ENCODE results near the gene SMKR1.

Gene SMKR1

DNA sequence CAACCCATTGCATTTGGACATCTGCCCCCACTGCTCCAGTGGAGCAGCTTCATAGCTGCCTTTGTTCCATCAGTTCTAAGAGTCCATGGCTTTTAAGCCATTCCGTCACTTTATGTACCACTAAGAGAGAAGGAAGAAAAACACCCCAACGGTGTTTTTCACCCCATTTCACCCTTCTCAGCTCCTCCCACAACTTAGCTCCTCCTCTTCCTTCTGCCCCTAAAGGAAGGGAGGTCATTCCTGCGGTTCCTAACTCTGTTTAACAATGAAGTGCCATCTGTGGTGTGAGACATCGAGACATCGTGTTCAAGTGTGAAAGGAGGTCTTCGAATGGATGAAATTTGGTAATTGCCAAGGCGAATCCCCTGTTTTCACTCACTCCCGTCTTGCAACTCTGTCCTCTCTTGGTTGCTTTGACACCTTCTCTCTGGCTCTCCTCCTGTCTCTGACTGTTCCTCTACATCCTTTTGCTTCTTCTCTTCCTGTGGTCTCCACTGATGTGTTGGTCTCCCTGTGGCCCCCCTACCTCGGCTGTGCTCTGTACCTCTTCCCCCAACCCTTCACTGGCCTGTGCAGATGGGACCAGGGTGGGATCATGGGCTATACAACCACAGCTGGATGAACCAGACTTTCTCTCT, 23.0 kb downstream of the SMKR1 start:
- H3K27ac ChIP-seq (ENCODE audit: low read length, poor library complexity, severe bottlenecking): no peak overlapping the region
- H2AK5ac ChIP-seq (ENCODE audit: low read length, severe bottlenecking): no peak overlapping the region
- peaks cover 15 to 21% of the 10 kb centered on the region in 2 experiments for H3K27me3 ChIP-seq (ENCODE audit: control insufficient read depth in 1 of 2, insufficient read depth in 1 of 2, low read length in 2 of 2)
- H3K9me3 ChIP-seq (ENCODE audit: control insufficient read depth, low read length): no peaks in the 10 kb centered on the region
- H3K4ac ChIP-seq (ENCODE audit: low read depth in 1 of 2, low read length in 2 of 2): no peak overlapping the region
- no peak overlapping the region for H2BK12ac ChIP-seq (ENCODE audit: low read length in 2 of 2)
- H3K14ac ChIP-seq (ENCODE audit: low read length in 2 of 2): no peak overlapping the region
- H2BK120ac ChIP-seq (ENCODE audit: low read depth, low read length): no peak overlapping the region
- H2BK15ac ChIP-seq (ENCODE audit: low read depth, poor library complexity, severe bottlenecking): peak overlapping the region; percentile 23
- no peak overlapping the region for H4K8ac ChIP-seq (ENCODE audit: low read length)
- no peak overlapping the region for H3K4me2 ChIP-seq (ENCODE audit: low read length, poor library complexity, severe bottlenecking)
- H3K9ac ChIP-seq (ENCODE audit: low read length): no peak overlapping the region
- no peaks in the 10 kb centered on the region for H3K79me1 ChIP-seq (replicated peaks; ENCODE audit: low read length, poor library complexity, severe bottlenecking)
- WGBS: 81% methylated on average over 8 of the region's 9 CpGs
- no peak for DNase-seq
- no peaks in the 10 kb centered on the region for H3K4me1 ChIP-seq (ENCODE audit: control insufficient read depth, insufficient read depth, low read depth, low read length)
- no peak overlapping the region for H3K4me3 ChIP-seq (ENCODE audit: insufficient read depth in 1 of 2, low read depth in 1 of 2, low read length in 2 of 2)
- no peak overlapping the region for H2BK5ac ChIP-seq (ENCODE audit: low read depth, low read length, poor library complexity, severe bottlenecking)
- no peak overlapping the region for H2AFZ ChIP-seq (ENCODE audit: low read depth, low read length)
- no peak overlapping the region for H3K18ac ChIP-seq (ENCODE audit: low read depth in 1 of 2, low read length in 2 of 2)
- H4K91ac ChIP-seq (ENCODE audit: low read length): no peak overlapping the region
- no peak overlapping the region for H3K23ac ChIP-seq (ENCODE audit: low read length in 2 of 2)
- no peaks in the 10 kb centered on the region for H3K36me3 ChIP-seq (ENCODE audit: control insufficient read depth in 1 of 2, insufficient read depth in 2 of 2, low read depth in 1 of 2, low read length in 2 of 2)

DNA sequence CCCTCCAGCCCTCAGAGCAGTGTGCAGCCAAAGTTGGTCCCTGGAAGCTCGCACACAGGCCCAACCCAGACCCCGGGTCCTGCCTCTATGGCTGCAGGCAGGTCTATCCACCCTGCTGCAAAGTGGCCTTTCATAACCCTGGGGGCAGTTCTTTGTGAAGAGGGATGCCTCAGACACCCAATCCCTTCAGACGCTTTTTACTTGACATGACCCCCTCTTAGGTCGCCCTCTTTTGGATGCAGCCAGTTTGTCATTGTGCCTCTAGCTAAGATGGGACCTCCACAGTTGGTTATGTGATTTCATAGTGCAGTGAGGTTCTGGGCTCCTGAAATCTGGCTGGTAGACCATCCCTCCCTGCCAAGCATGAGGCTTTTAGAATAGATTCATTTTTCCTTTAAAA, 27.3 kb downstream of the SMKR1 start:
- no peak overlapping the region for H2BK120ac ChIP-seq (ENCODE audit: low read depth, low read length)
- H3K18ac ChIP-seq (ENCODE audit: low read depth in 1 of 2, low read length in 2 of 2): no peak overlapping the region
- H3K27ac ChIP-seq (ENCODE audit: low read length, poor library complexity, severe bottlenecking): no peak overlapping the region
- H3K4ac ChIP-seq (ENCODE audit: low read depth in 1 of 2, low read length in 2 of 2): no peak overlapping the region
- no peaks in the 10 kb centered on the region for H3K79me1 ChIP-seq (replicated peaks; ENCODE audit: low read length, poor library complexity, severe bottlenecking)
- H3K4me2 ChIP-seq (ENCODE audit: low read length, poor library complexity, severe bottlenecking): no peak overlapping the region
- H3K9me3 ChIP-seq (ENCODE audit: control insufficient read depth, low read length): no peaks in the 10 kb centered on the region
- no peak overlapping the region for H3K9ac ChIP-seq (ENCODE audit: low read length)
- WGBS: 81% methylated on average over 4 of the region's 4 CpGs
- no peak overlapping the region for H2BK12ac ChIP-seq (ENCODE audit: low read length in 2 of 2)
- H3K14ac ChIP-seq (ENCODE audit: low read length in 2 of 2): no peak overlapping the region
- no peaks in the 10 kb centered on the region for H3K36me3 ChIP-seq (ENCODE audit: control insufficient read depth in 1 of 2, insufficient read depth in 2 of 2, low read depth in 1 of 2, low read length in 2 of 2)
- no peak overlapping the region for H2BK5ac ChIP-seq (ENCODE audit: low read depth, low read length, poor library complexity, severe bottlenecking)
- no peak overlapping the region for H4K91ac ChIP-seq (ENCODE audit: low read length)
- no peak for DNase-seq
- H4K8ac ChIP-seq (ENCODE audit: low read length): no peak overlapping the region
- no peak overlapping the region for H2AK5ac ChIP-seq (ENCODE audit: low read length, severe bottlenecking)
- no peak overlapping the region for H2BK15ac ChIP-seq (ENCODE audit: low read depth, poor library complexity, severe bottlenecking)
- no peak overlapping the region for H3K23ac ChIP-seq (ENCODE audit: low read length in 2 of 2)
- H3K27me3 ChIP-seq (ENCODE audit: control insufficient read depth in 1 of 2, insufficient read depth in 1 of 2, low read length in 2 of 2): peaks cover 0 to 7% of the 10 kb centered on the region in 2 experiments
- H3K4me3 ChIP-seq (ENCODE audit: insufficient read depth in 1 of 2, low read depth in 1 of 2, low read length in 2 of 2): no peak overlapping the region
- no peak overlapping the region for H2AFZ ChIP-seq (ENCODE audit: low read depth, low read length)
- no peaks in the 10 kb centered on the region for H3K4me1 ChIP-seq (ENCODE audit: control insufficient read depth, insufficient read depth, low read depth, low read length)

DNA sequence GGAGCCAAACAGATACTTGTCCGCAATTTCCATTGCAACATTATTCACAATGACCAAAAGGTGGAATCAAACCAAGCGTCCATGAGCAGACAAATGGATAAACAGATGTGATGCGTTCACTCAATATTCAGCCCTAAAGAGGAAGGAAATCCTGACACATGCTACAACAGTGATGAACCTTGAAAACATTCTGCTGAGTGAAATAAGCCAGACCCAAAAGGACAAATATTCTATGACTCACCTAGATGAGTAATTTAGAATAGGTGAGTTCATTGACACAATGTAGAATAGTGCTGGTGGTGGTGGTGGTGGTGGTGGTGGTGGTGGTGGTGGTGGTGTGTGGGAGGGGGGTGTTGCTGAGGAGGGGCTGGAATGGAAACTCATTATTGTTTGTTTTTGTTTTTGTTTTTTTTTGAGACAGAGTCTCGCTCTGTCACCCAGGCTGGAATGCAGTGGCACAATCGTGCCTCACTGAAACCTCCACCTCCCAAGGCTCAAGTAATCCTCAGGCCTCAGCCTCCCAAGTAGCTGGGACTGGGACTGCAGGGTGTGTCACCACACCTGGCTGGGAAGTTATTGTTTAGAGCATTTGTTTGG, 28.6 kb downstream of the SMKR1 start:
- H4K91ac ChIP-seq (ENCODE audit: low read length): no peak overlapping the region
- no peak overlapping the region for H2BK120ac ChIP-seq (ENCODE audit: low read depth, low read length)
- peak; percentile 73 for DNase-seq
- no peaks in the 10 kb centered on the region for H3K9me3 ChIP-seq (ENCODE audit: control insufficient read depth, low read length)
- no peak overlapping the region for H3K4ac ChIP-seq (ENCODE audit: low read depth in 1 of 2, low read length in 2 of 2)
- no peak overlapping the region for H3K23ac ChIP-seq (ENCODE audit: low read length in 2 of 2)
- no peaks in the 10 kb centered on the region for H3K79me1 ChIP-seq (replicated peaks; ENCODE audit: low read length, poor library complexity, severe bottlenecking)
- H2BK15ac ChIP-seq (ENCODE audit: low read depth, poor library complexity, severe bottlenecking): no peak overlapping the region
- WGBS: 36% methylated on average over 5 of the region's 5 CpGs
- H3K4me2 ChIP-seq (ENCODE audit: low read length, poor library complexity, severe bottlenecking): no peak overlapping the region
- H3K36me3 ChIP-seq (ENCODE audit: control insufficient read depth in 1 of 2, insufficient read depth in 2 of 2, low read depth in 1 of 2, low read length in 2 of 2): no peaks in the 10 kb centered on the region
- no peak overlapping the region for H3K4me3 ChIP-seq (ENCODE audit: insufficient read depth in 1 of 2, low read depth in 1 of 2, low read length in 2 of 2)
- H3K18ac ChIP-seq (ENCODE audit: low read depth in 1 of 2, low read length in 2 of 2): no peak overlapping the region
- no peak overlapping the region for H3K14ac ChIP-seq (ENCODE audit: low read length in 2 of 2)
- no peak overlapping the region for H4K8ac ChIP-seq (ENCODE audit: low read length)
- H3K4me1 ChIP-seq (ENCODE audit: control insufficient read depth, insufficient read depth, low read depth, low read length): no peaks in the 10 kb centered on the region
- H3K27ac ChIP-seq (ENCODE audit: low read length, poor library complexity, severe bottlenecking): no peak overlapping the region
- no peak overlapping the region for H2AFZ ChIP-seq (ENCODE audit: low read depth, low read length)
- no peak overlapping the region for H2AK5ac ChIP-seq (ENCODE audit: low read length, severe bottlenecking)
- no peaks in the 10 kb centered on the region for H3K27me3 ChIP-seq (ENCODE audit: control insufficient read depth in 1 of 2, insufficient read depth in 1 of 2, low read length in 2 of 2)
- H2BK5ac ChIP-seq (ENCODE audit: low read depth, low read length, poor library complexity, severe bottlenecking): no peak overlapping the region
- H3K9ac ChIP-seq (ENCODE audit: low read length): no peak overlapping the region
- H2BK12ac ChIP-seq (ENCODE audit: low read length in 2 of 2): no peak overlapping the region

DNA sequence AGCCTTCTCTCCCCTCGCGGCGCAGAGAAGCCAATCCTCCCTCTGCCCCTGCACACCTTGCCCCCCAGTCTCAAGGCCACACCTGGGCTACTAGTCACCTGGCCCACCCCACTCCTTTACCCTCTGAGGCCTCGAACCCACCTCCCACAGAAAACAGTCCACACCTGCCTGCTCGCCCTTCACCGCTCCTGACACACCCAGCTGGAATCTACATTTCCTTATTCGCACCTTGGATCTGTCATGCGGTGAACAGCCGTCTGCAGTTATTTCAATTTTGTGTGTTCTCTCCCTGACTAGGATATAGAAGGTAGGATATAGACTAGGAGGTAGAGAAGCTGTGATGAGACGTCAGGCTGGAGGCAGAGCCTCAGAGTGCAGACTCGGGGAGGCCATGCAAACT, 29.4 kb downstream of the SMKR1 start:
- Histone ChIP-seq H3K18ac (ENCODE audit: low read depth in 1 of 2, low read length in 2 of 2) (no peak overlapping the region), H3K79me1 (replicated peaks; ENCODE audit: low read length, poor library complexity, severe bottlenecking) (no peaks in the 10 kb centered on the region), H3K4me2 (ENCODE audit: low read length, poor library complexity, severe bottlenecking) (no peak overlapping the region), H3K14ac (ENCODE audit: low read length in 2 of 2) (no peak overlapping the region), H2BK5ac (ENCODE audit: low read depth, low read length, poor library complexity, severe bottlenecking) (no peak overlapping the region), H3K23ac (ENCODE audit: low read length in 2 of 2) (no peak overlapping the region), H2BK15ac (ENCODE audit: low read depth, poor library complexity, severe bottlenecking) (no peak overlapping the region), H3K4me1 (ENCODE audit: control insufficient read depth, insufficient read depth, low read depth, low read length) (no peaks in the 10 kb centered on the region), H2AFZ (ENCODE audit: low read depth, low read length) (no peak overlapping the region), H4K91ac (ENCODE audit: low read length) (no peak overlapping the region), H3K9me3 (ENCODE audit: control insufficient read depth, low read length) (no peaks in the 10 kb centered on the region), H4K8ac (ENCODE audit: low read length) (no peak overlapping the region), H2BK120ac (ENCODE audit: low read depth, low read length) (no peak overlapping the region), H2AK5ac (ENCODE audit: low read length, severe bottlenecking) (no peak overlapping the region), H3K9ac (ENCODE audit: low read length) (no peak overlapping the region), H3K4ac (ENCODE audit: low read depth in 1 of 2, low read length in 2 of 2) (no peak overlapping the region), H3K4me3 (ENCODE audit: insufficient read depth in 1 of 2, low read depth in 1 of 2, low read length in 2 of 2) (no peak overlapping the region), H3K27ac (ENCODE audit: low read length, poor library complexity, severe bottlenecking) (no peak overlapping the region), H2BK12ac (ENCODE audit: low read length in 2 of 2) (no peak overlapping the region), H3K36me3 (ENCODE audit: control insufficient read depth in 1 of 2, insufficient read depth in 2 of 2, low read depth in 1 of 2, low read length in 2 of 2) (no peaks in the 10 kb centered on the region), H3K27me3 (ENCODE audit: control insufficient read depth in 1 of 2, insufficient read depth in 1 of 2, low read length in 2 of 2) (no peaks in the 10 kb centered on the region)
- DNase-seq: no peak
- WGBS: 94% methylated on average over 11 of the region's 11 CpGs

All from mesenchymal stem cell (in vitro differentiated cells and primary cell).